HepG2 (cell line): ENCODE data around the gene JUND. TPM values are rescaled to one million over a fixed set of nuclear protein-coding genes. Genes with fewer than 3 reads are reported as not detected.

Experiments used
- AGO2 ChIP-seq: fragments of 200-400 bp; formaldehyde crosslinking; optimal IDR thresholded peaks from 2 replicates; pipeline ENCODE3; 2017; ENCODE audit warnings: mild to moderate bottlenecking, low read depth, low read length, moderate library complexity
- HIVEP1 ChIP-seq: sonication (generic); formaldehyde crosslinking; IDR thresholded peaks from 2 replicates; pipeline ENCODE4 v1.4.0; 2020; ENCODE audit warnings: mild to moderate bottlenecking, missing genetic modification reagents
- HMGXB3 ChIP-seq: sonication (generic); formaldehyde crosslinking; IDR thresholded peaks from 2 replicates; pipeline ENCODE4 v1.4.0; 2020; ENCODE audit warnings: missing genetic modification reagents, borderline replicate concordance
- IKZF4 ChIP-seq: sonication (generic); formaldehyde crosslinking; IDR thresholded peaks from 2 replicates; pipeline ENCODE4 v1.5.1; 2020; ENCODE audit warnings: borderline replicate concordance, mild to moderate bottlenecking, low read depth, missing genetic modification reagents; ENCODE audit errors: not compliant biosample characterization
- KDM1A ChIP-seq: IDR thresholded peaks from 2 replicates; pipeline ENCODE4 v1.6.1; 2016; ENCODE audit warnings: missing compliant biosample characterization
- MEF2D ChIP-seq: sonication (generic); formaldehyde crosslinking; IDR thresholded peaks from 2 replicates; pipeline ENCODE4 v1.5.1; 2020; ENCODE audit warnings: mild to moderate bottlenecking, missing genetic modification reagents
- TCF12 ChIP-seq, 2 experiments: fragments of 450-650 bp in 1 of 2; sonication (generic) in 1 of 2; formaldehyde crosslinking in 1 of 2; IDR thresholded peaks; 2 replicates each; pipeline versions ENCODE4 v1.6.1 to v1.8.0; 2017 to 2022; ENCODE audit warnings: antibody characterized with exemption in 1 of 2, mild to moderate bottlenecking in 1 of 2, missing genetic modification reagents in 1 of 2, moderate library complexity in 1 of 2
- THAP11 ChIP-seq: IDR thresholded peaks from 2 replicates; pipeline ENCODE4 v1.6.1; 2016; ENCODE audit warnings: missing biosample characterization, missing genetic modification reagents
- THRA ChIP-seq: sonication (generic); formaldehyde crosslinking; IDR thresholded peaks from 2 replicates; pipeline ENCODE4 v1.4.0; 2020; ENCODE audit warnings: missing genetic modification reagents, borderline replicate concordance
- ZBTB38 ChIP-seq: sonication (generic); formaldehyde crosslinking; IDR thresholded peaks from 2 replicates; pipeline ENCODE4 v1.5.1; 2020; ENCODE audit warnings: mild to moderate bottlenecking, missing genetic modification reagents
- ZC3H13 ChIP-seq: sonication (generic); formaldehyde crosslinking; IDR thresholded peaks from 2 replicates; pipeline ENCODE4 v1.8.1; 2023; ENCODE audit warnings: mild to moderate bottlenecking, missing genetic modification reagents, moderate library complexity
- ZNF350 ChIP-seq: sonication (generic); formaldehyde crosslinking; IDR thresholded peaks from 2 replicates; pipeline ENCODE4 v1.4.0; 2020; ENCODE audit warnings: mild to moderate bottlenecking, low read depth, missing genetic modification reagents, borderline replicate concordance
- ZNF562 ChIP-seq: sonication (generic); formaldehyde crosslinking; IDR thresholded peaks from 2 replicates; pipeline ENCODE4 v1.8.0; 2022; ENCODE audit warnings: missing genetic modification reagents, borderline replicate concordance
- ZNF564 ChIP-seq: sonication (generic); formaldehyde crosslinking; IDR thresholded peaks from 2 replicates; pipeline ENCODE4 v1.8.1; 2023; ENCODE audit warnings: mild to moderate bottlenecking, missing genetic modification reagents
- ZNF839 ChIP-seq: sonication (generic); formaldehyde crosslinking; IDR thresholded peaks from 2 replicates; pipeline ENCODE4 v1.4.0; 2020; ENCODE audit warnings: missing genetic modification reagents, mild to moderate bottlenecking, borderline replicate concordance
- polyA plus RNA-seq, 8 experiments: library from polyadenylated mRNA; depleted of rRNA in 3 of 8; stranded (reverse) in 7 of 8; unstranded in 1 of 8; fragments of >200 nt; fragmentation: Illumina TruSeq in 4 of 8; extraction: Trizol in 4 of 8; gene quantifications; 2 replicates each; pipeline versions ENCODE4 v1.2.1 to v1.2.3, GENCODE V29; 2011 to 2016; ENCODE audit warnings: low read depth in 4 of 8, missing spikeins in 1 of 8, mixed read lengths in 1 of 8; ENCODE audit not compliant: insufficient read depth in 1 of 8
- total RNA-seq, 5 experiments: library from RNA; depleted of rRNA; stranded (reverse); fragments of >200 nt; fragmentation: Illumina TruSeq; extraction: Trizol; gene quantifications; 2 replicates each; pipeline ENCODE4 v1.2.3, GENCODE V29; 2016; ENCODE audit warnings: low read depth in 1 of 5
- TF ChIP-seq, protein P1 (sequence below): sonication (generic); formaldehyde crosslinking; IDR thresholded peaks from 2 replicates; pipeline ENCODE4 v1.9.0; 2021; ENCODE audit warnings: missing genetic modification reagents, mild to moderate bottlenecking, borderline replicate concordance
- TF ChIP-seq, protein P2 (sequence below): sonication (generic); formaldehyde crosslinking; IDR thresholded peaks from 2 replicates; pipeline ENCODE4 v1.8.1; 2022; ENCODE audit warnings: mild to moderate bottlenecking, missing genetic modification reagents
- TF ChIP-seq, protein P3 (sequence below): sonication (generic); formaldehyde crosslinking; IDR thresholded peaks from 2 replicates; pipeline ENCODE4 v1.9.0; 2021; ENCODE audit warnings: missing genetic modification reagents, borderline replicate concordance

Gene JUND
- total and polyA plus RNA-seq, 2 of the 13 experiments (the other 11 are each of a cell fraction or from before 2014, with no cell fraction given): 41.2 to 59.8 TPM

DNA sequence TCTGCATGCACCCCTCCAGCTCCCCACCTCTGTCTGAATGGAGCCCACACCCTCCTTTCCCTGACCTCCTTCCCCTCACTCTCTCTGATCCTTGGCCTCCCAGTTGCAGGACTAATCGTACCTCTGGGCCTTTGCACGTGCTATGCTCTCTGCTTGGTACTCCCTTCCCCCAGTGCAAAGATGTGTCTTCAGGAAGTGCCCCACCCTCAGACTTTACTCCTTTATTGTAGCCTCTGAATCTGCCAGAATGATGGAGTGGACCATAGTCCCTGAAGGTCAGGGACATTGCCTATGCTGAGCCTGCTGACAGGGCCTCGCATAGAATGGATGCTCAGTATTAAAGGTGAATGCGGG, 1.3 kb upstream of the JUND start (continued):
- TF ChIP-seq, protein P1, sequence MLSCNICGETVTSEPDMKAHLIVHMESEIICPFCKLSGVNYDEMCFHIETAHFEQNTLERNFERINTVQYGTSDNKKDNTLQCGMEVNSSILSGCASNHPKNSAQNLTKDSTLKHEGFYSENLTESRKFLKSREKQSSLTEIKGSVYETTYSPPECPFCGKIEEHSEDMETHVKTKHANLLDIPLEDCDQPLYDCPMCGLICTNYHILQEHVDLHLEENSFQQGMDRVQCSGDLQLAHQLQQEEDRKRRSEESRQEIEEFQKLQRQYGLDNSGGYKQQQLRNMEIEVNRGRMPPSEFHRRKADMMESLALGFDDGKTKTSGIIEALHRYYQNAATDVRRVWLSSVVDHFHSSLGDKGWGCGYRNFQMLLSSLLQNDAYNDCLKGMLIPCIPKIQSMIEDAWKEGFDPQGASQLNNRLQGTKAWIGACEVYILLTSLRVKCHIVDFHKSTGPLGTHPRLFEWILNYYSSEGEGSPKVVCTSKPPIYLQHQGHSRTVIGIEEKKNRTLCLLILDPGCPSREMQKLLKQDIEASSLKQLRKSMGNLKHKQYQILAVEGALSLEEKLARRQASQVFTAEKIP (CRISPR knock-in tag): no peak
- TF ChIP-seq TCF12 (IDR thresholded peaks at IDR 0.05) (no peak), TCF12 (CRISPR knock-in tag; IDR thresholded peaks at IDR 0.05) (no peak), THRA (peak; percentile 16; the same call in 1 of the 2 replicates), ZNF350 (CRISPR knock-in tag) (0 out of 2 replicates have a peak, but pooled peaks have one; percentile 2), ZNF562 (CRISPR knock-in tag) (no peak), ZNF564 (CRISPR knock-in tag) (no peak), IKZF4 (CRISPR knock-in tag) (no peak), HMGXB3 (CRISPR knock-in tag) (no peak), ZNF839 (CRISPR knock-in tag) (no peak), MEF2D (CRISPR knock-in tag) (no peak), ZC3H13 (CRISPR knock-in tag) (0 out of 2 replicates have a peak, but pooled peaks have one; percentile 48), HIVEP1 (CRISPR knock-in tag) (no peak), THAP11 (peak; percentile 1; the same call in 1 of the 2 replicates), AGO2 (no peak), KDM1A (peak; percentile 91), ZBTB38 (CRISPR knock-in tag) (peak; percentile 52; the same call in 1 of the 2 replicates)
- TF ChIP-seq, protein P2, sequence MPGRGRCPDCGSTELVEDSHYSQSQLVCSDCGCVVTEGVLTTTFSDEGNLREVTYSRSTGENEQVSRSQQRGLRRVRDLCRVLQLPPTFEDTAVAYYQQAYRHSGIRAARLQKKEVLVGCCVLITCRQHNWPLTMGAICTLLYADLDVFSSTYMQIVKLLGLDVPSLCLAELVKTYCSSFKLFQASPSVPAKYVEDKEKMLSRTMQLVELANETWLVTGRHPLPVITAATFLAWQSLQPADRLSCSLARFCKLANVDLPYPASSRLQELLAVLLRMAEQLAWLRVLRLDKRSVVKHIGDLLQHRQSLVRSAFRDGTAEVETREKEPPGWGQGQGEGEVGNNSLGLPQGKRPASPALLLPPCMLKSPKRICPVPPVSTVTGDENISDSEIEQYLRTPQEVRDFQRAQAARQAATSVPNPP (CRISPR knock-in tag): no peak
- TF ChIP-seq, protein P3, sequence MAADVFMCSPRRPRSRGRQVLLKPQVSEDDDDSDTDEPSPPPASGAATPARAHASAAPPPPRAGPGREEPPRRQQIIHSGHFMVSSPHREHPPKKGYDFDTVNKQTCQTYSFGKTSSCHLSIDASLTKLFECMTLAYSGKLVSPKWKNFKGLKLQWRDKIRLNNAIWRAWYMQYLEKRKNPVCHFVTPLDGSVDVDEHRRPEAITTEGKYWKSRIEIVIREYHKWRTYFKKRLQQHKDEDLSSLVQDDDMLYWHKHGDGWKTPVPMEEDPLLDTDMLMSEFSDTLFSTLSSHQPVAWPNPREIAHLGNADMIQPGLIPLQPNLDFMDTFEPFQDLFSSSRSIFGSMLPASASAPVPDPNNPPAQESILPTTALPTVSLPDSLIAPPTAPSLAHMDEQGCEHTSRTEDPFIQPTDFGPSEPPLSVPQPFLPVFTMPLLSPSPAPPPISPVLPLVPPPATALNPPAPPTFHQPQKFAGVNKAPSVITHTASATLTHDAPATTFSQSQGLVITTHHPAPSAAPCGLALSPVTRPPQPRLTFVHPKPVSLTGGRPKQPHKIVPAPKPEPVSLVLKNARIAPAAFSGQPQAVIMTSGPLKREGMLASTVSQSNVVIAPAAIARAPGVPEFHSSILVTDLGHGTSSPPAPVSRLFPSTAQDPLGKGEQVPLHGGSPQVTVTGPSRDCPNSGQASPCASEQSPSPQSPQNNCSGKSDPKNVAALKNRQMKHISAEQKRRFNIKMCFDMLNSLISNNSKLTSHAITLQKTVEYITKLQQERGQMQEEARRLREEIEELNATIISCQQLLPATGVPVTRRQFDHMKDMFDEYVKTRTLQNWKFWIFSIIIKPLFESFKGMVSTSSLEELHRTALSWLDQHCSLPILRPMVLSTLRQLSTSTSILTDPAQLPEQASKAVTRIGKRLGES: no peak
